ENCODE data around the gene GUCY1A1.

DNA sequence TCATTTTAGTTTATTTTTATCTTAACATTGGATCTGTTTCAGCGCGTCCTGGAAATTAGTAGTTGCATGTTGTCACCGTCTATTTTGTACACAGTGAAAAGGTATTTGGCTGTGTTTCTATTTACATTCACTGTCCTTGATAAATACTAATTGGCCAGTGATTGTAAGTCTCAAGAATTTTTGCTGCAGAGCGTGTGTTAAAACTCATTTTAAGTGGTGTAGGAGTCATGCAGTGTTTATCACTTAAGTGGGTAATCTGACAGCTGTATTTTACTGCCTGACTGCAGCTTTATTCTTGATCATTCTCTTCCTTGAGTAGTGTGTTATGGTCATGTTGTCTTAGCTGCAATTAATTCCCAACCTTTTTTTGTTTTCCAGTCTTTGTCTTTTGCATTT lies 9.8 kb downstream of the GUCY1A1 start:
- TF ChIP-seq, protein P1, sequence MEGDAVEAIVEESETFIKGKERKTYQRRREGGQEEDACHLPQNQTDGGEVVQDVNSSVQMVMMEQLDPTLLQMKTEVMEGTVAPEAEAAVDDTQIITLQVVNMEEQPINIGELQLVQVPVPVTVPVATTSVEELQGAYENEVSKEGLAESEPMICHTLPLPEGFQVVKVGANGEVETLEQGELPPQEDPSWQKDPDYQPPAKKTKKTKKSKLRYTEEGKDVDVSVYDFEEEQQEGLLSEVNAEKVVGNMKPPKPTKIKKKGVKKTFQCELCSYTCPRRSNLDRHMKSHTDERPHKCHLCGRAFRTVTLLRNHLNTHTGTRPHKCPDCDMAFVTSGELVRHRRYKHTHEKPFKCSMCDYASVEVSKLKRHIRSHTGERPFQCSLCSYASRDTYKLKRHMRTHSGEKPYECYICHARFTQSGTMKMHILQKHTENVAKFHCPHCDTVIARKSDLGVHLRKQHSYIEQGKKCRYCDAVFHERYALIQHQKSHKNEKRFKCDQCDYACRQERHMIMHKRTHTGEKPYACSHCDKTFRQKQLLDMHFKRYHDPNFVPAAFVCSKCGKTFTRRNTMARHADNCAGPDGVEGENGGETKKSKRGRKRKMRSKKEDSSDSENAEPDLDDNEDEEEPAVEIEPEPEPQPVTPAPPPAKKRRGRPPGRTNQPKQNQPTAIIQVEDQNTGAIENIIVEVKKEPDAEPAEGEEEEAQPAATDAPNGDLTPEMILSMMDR (IDR thresholded peaks at IDR 0.05; ENCODE audit: poor library complexity, severe bottlenecking) = no peak
- TF ChIP-seq, protein P2, sequence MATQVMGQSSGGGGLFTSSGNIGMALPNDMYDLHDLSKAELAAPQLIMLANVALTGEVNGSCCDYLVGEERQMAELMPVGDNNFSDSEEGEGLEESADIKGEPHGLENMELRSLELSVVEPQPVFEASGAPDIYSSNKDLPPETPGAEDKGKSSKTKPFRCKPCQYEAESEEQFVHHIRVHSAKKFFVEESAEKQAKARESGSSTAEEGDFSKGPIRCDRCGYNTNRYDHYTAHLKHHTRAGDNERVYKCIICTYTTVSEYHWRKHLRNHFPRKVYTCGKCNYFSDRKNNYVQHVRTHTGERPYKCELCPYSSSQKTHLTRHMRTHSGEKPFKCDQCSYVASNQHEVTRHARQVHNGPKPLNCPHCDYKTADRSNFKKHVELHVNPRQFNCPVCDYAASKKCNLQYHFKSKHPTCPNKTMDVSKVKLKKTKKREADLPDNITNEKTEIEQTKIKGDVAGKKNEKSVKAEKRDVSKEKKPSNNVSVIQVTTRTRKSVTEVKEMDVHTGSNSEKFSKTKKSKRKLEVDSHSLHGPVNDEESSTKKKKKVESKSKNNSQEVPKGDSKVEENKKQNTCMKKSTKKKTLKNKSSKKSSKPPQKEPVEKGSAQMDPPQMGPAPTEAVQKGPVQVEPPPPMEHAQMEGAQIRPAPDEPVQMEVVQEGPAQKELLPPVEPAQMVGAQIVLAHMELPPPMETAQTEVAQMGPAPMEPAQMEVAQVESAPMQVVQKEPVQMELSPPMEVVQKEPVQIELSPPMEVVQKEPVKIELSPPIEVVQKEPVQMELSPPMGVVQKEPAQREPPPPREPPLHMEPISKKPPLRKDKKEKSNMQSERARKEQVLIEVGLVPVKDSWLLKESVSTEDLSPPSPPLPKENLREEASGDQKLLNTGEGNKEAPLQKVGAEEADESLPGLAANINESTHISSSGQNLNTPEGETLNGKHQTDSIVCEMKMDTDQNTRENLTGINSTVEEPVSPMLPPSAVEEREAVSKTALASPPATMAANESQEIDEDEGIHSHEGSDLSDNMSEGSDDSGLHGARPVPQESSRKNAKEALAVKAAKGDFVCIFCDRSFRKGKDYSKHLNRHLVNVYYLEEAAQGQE (IDR thresholded peaks at IDR 0.05; ENCODE audit: borderline replicate concordance) = no peak
- TF ChIP-seq EZH2 (IDR thresholded peaks at IDR 0.05; ENCODE audit: borderline replicate concordance, insufficient read depth, low read length, poor library complexity, severe bottlenecking) = no peak
- peak; percentile 29 for TF ChIP-seq EP300 (conservative IDR thresholded peaks at IDR 0.05; ENCODE audit: poor library complexity, severe bottlenecking)
- no peak for TF ChIP-seq MXI1 (conservative IDR thresholded peaks at IDR 0.05; ENCODE audit: poor library complexity, severe bottlenecking)
- TF ChIP-seq POLR2AphosphoS5 (IDR thresholded peaks at IDR 0.05) = peak; percentile 52

All from neural cell (in vitro differentiated cells).